GM19035 (cell line): Measurements from ENCODE around the gene GPR108.

Source experiments
- ATAC-seq: cut with Tn5 transposase; IDR thresholded peaks from one replicate; pipeline ENCODE4 v1.9.1; 2021; ENCODE audit not compliant: unreplicated experiment

GPR108 gene

GRCh38 chr19:6708346-6708745 is 29.0 kb downstream of the GPR108 start:
- ATAC-seq, result no peak

- no peak for ATAC-seq
Measured at GRCh38 chr19:6707658-6708018, 29.7 kb downstream of the GPR108 start.

DNA sequence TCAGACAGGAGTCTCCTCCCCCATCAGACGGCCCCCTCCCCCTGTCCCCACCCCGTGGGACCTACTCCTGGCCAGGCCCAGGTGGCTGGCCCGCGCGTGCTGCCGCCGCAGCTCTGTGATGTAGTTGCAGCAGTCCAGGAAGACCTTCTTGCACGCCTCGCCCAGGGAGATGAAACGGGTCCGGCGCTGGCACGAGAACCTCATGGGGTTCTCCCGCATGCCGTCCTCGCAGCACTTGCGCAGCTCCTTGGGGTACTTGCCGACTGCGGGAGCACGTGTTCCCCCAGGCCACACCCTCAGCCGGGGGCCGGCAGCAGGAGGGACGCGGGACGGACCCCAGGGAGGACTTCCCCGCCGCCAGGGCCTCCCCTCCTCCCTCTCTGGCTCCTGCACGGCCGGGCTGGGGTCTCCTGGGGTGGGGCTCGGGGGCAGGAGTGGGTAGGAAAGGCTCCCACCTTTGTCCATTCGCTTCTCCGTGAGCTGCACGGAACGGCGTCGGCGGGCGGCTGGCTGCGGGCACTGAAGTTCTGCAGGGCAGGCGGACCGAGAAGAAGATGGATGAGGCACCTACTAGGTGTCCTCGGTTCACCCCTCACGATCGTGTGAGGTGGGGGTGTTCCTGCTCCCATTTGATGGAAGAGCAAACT is 30.2 kb downstream of the GPR108 start:
- no peak for ATAC-seq

- no peak for ATAC-seq
Measured at GRCh38 chr19:6706633-6706958, 30.8 kb downstream of the GPR108 start.

GRCh38 chr19:6705931-6706632 is 31.3 kb downstream of the GPR108 start:
- ATAC-seq, result no peak

DNA sequence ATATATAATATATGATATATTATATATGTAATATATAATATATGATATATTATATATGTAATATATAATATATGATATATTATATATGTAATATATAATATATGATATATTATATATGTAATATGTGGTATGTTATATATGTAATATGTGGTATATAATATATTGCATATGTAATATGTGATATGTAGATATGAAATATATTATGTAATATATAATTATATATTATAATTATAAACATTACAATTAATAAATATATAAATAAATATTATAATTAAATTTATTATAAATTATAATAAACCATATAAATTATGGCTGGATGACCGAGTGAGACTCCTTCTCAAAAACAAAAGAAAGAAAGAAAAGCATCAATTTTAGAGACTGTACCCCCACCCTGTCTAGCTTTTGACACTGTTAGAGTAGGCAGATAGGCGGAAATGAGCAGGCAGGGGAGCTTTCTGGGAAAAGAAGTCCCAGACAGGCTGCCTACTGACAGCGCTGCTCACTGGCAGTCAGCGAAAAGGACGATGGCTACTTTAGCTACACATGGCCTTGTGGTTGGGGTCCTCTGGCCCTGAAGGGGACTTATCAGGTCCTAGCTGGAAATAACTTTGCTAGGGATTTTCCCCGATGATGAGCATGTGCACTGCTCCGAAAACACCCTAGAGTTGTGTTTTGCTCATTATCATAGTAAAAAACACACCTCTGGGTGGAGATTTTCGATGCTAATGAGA is 36.6 kb downstream of the GPR108 start:
- ATAC-seq, result no peak

GRCh38 chr19:6699935-6700334 is 37.4 kb downstream of the GPR108 start:
- ATAC-seq, result no peak

DNA sequence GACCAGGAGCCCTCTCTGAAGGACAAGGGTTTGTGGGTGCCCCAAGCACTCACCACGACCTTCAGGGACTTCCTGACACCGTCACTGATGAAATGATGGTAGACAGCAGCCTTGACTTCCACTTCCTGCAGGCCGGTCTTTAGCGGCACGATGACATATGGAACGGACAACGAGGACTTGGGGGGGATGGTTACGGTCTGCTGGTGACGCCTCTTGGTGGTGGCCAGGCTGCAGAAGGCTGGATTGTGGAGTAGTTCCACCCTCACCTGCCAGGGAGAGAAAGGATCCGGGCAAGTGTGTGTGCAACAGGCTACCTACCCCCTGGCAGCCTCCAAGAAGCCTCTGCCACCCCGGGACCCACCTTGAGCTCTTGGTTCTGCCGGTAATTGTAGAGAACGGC is 40.1 kb downstream of the GPR108 start:
- no peak for ATAC-seq

DNA sequence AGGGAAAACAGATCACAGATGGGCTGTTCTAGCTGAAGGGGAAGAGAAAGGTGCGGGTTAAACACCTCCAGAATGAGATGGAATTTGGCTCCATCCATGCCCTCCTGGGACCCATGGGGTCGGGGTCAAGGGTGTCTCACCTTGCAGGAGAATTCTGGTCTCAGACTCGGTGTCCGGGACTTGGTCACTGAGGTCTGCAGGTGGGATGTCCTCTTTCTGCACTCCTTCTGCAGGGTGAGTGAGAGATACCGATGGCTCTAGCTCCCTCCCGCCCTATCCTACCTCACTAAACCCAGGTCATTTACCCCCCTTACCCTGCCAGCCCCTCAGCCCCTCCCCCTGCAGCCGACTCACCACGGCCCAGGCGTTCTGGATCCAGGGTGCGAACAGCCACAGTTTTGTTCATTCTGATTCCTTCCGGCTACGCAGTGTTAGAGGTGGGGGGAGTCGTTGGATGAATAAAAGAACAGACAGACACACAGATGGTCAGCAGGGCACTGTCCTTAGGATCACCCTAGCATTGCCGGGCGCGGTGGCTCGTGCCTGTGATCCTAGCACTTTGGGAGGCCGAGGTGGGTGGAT is 41.0 kb downstream of the GPR108 start:
- ATAC-seq, result no peak

- ATAC-seq, result no peak
Measured at GRCh38 chr19:6694147-6694815, 43.1 kb downstream of the GPR108 start.

DNA sequence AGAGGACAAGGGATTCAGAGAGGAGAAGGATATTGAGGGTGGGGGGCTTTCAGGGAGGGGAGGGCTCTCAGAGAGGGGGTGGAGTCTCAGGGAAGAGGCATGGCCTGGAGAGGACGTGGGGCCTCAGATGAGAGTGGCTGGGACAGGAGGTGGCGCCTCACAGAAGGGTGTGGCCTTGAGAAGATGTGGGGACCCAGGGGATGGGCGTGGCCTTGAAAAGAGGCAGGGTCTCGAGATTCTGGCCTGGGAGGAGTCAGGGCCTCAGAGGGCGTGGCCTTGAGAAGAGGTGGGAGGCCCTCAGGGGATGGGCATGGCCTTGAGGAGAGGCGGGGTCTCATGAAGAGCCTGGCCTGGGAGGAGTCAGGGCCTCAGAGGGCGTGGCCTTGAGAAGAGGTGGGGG is 43.7 kb downstream of the GPR108 start:
- ATAC-seq, result no peak

DNA sequence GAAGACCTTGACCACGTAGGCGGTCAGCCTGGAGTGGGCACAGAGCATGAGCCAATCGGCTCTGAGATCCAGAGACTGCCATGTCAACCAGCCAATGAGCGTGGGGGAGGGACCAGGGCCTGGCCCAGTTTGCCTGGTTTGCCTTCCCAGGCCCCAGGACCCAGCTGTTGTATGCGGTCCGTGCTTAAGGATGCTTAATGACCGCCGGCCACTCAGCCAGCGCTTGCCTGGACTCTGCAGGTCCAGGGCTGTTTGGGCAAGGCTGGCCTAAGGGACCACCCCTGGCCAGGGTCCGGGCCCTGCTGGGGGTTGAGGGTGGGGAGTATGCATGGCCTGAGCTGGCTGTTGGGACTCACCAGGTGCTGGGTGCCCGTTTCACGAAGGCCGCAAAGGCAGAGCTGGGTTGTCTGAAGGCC is 44.3 kb downstream of the GPR108 start:
- ATAC-seq, result no peak

GRCh38 chr19:6692027-6692426 is 45.4 kb downstream of the GPR108 start:
- no peak for ATAC-seq

GRCh38 chr19:6691342-6691741 is 46.0 kb downstream of the GPR108 start:
- ATAC-seq, result no peak

GRCh38 chr19:6690160-6690885 is 47.1 kb downstream of the GPR108 start:
- no peak for ATAC-seq

DNA sequence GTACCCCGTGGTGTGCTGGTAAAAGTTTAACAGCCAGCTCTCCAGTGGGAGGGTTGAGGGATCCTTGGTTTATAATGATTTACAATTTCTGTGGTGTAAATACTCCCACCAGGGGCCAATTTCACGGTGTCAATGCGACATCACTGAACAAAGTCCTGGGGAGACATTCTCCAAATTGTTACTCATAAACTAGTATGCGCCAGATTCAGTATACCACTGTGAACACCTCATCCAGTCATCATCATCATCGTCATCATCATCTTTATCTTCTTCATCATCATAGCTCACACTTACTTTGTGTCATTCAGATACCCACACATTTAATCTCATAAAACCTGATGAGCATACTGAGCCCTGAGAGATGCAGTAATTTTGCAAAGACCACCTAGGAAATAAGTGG is 50.3 kb downstream of the GPR108 start:
- no peak for ATAC-seq

DNA sequence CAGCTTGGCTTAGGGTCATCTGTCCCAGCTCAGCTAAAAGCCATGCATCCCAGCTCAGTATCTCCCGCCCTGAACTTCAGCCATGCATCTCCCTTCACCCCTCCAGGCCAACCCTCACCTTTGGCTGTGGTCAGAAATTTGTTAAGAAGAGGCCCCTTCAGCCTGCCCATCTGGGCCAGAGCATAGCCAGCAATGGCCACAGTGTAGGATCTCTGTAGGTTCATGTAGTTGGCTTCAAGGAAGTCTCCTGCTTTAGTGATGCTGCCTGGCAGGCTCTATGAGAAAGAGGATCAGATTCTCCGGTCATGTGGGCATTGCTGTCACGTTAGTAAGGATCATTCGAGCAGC is 50.8 kb downstream of the GPR108 start:
- no peak for ATAC-seq

DNA sequence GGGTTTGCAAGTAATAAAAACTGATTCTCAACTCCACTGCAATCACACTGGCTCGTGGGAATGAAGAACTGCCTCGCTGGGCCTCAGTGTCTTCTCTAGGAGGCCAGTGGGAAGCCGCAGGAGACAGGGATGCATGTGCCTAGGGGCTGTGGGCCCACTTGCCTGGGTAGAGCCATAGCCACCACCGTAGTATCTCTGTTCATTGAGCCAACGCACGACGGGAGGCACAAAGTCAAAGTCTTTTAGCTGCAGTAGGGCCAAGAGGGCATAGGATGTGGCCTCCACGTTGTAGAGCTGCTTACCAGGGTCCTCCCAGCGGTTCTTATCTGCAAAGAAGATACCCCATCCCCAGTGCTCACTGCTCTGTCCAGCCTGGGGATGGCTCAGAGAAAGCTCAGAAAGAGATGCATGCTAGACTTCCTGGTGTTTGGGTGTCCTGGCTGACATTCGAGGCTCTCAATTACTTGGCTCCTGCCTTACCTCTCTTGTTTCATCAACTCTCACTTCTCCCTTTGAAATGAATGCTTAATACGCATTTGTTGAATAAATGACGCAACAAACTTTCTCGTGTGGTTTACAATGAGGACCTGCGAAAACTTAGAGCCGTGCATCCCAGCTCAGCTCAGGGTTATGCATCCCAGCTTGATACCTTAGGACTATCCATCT is 51.3 kb downstream of the GPR108 start:
- ATAC-seq, result no peak

DNA sequence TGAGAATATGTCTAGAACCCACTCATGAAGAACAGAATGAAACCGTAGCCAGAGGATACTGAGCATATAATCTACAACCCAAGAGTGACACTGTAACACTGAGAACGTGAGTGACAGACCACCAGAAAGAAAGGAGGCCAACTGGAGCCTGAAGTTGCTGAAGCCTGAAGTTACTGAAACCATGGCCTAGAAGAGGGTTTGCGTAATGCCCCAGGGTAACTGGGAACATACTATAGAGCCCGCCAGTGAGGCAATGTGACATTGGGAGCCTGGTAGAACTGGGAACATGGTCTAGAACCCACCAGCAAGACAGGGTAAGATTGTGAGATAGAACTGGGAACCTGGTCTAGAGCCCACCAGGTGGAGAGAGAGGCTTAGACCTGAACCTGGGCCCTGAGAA is 51.9 kb downstream of the GPR108 start:
- no peak for ATAC-seq

DNA sequence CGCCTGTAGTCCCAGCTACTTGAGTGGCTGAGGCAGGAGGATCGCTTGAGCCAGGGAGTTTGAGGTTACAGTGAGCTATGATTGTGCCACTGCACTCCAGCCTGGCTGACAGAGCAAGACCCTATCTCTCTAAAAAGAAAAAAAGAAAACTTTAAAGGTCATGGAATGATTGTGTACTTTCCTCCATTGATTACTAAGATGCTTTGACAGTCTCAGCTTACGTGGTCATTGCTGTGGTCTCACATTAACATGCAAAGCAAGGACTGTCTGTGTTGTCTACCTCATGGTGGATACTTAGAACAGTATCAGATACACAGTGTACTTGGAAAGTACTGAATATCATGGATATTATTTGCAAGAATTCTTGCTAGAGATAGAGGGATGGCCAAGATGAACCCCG is 53.4 kb downstream of the GPR108 start:
- no peak for ATAC-seq
